HCT116 (cell line): ENCODE data around the gene NEK6. TPM values are rescaled to one million over a fixed set of nuclear protein-coding genes. Genes with fewer than 3 reads are reported as not detected.

Experiments used
- ATAC-seq: fragments of 200-7000 bp; cut with Tn5 transposase; 2 replicates; pipeline ENCODE4 v1.9.1; 2020; ENCODE audit warnings: mild to moderate bottlenecking, moderate library complexity
- BruUV-seq: library from RNA; stranded (reverse); fragments of 400-500 nt; replicated peaks from 2 replicates; lab custom pipeline; 2021; lab: Mats Ljungman, UMichigan
- CTCF ChIA-PET: fragments of 300-600 bp; sonication (Branson Sonifier 250); formaldehyde crosslinking; loops from one replicate; lab custom pipeline; 2021; ENCODE audit warnings: antibody characterized with exemption; lab: Charles Lee
- POLR2A ChIA-PET: fragments of 300-600, 350-600 bp; sonication (Branson Sonifier 250); formaldehyde crosslinking; loops from one replicate; lab custom pipeline; 2021; ENCODE audit warnings: antibody characterized with exemption; lab: Charles Lee
- RAD21 ChIA-PET, 2 experiments: fragments of 300-600 bp; sonication (Branson Sonifier 250); formaldehyde crosslinking; loops; one replicate each; lab custom pipeline; 2023; ENCODE audit warnings: low total read pairs in 2 of 2; ENCODE audit not compliant: uncharacterized antibody in 2 of 2, unreplicated experiment in 2 of 2, low non-redundant PET in 1 of 2; lab: Charles Lee
- DNase-seq: peaks from one replicate; pipeline ENCODE4 v3.0.0-alpha.2; 2010; ENCODE audit warnings: low read depth, low spot score
- H2AFZ ChIP-seq: fragments of 200-600 bp; shearing (Covaris generic), sonication (generic); 2 replicates; pipeline ENCODE4 v1.6.1; 2017; ENCODE audit warnings: low read depth, mixed run types, mixed read lengths, antibody characterized with exemption, low read length; ENCODE audit not compliant: poor library complexity, severe bottlenecking
- H3K27ac ChIP-seq: 2 replicates; pipeline ENCODE4 v1.5.1; 2012; ENCODE audit warnings: low read depth, low read length
- H3K27me3 ChIP-seq: fragments of 200-600 bp; sonication (generic); 2 replicates; pipeline ENCODE4 v1.6.1; 2016; ENCODE audit warnings: mixed run types, low read length, mixed read lengths; ENCODE audit not compliant: insufficient read depth
- H3K36me3 ChIP-seq, 2 experiments: fragments of 200-500 bp in 1 of 2; fragments of 200-600 bp in 1 of 2; sonication (Bioruptor generic) in 1 of 2; sonication (generic) in 1 of 2; 2 replicates each; pipeline versions ENCODE4 v1.5.1 to v1.6.1; 2014 to 2016; ENCODE audit warnings: low read length in 2 of 2, inconsistent platforms in 1 of 2, mixed read lengths in 1 of 2, mixed run types in 1 of 2; ENCODE audit not compliant: insufficient read depth in 2 of 2, control insufficient read depth in 1 of 2
- H3K4me1 ChIP-seq, 2 experiments: fragments of 200-600 bp in 1 of 2; sonication (generic) in 1 of 2; 2 replicates each; pipeline versions ENCODE4 v1.5.1 to v1.6.1; 2012 to 2017; ENCODE audit warnings: low read length in 2 of 2, inconsistent platforms in 1 of 2, mild to moderate bottlenecking in 1 of 2, mixed read lengths in 1 of 2, mixed run types in 1 of 2, moderate library complexity in 1 of 2; ENCODE audit not compliant: insufficient read depth in 2 of 2, control insufficient read depth in 1 of 2
- H3K4me2 ChIP-seq: fragments of 200-600 bp; sonication (generic); 2 replicates; pipeline ENCODE4 v1.6.1; 2017; ENCODE audit warnings: mixed run types, low read length, mixed read lengths
- H3K4me3 ChIP-seq, 2 experiments: fragments of 200-600 bp in 1 of 2; sonication (generic) in 1 of 2; replicated peaks in 1 of 2; 2 replicates each; pipeline ENCODE4 v1.5.1; 2011 to 2016; ENCODE audit warnings: low read length in 2 of 2, control low read depth in 1 of 2, low read depth in 1 of 2, mild to moderate bottlenecking in 1 of 2, mixed read lengths in 1 of 2, mixed run types in 1 of 2
- H3K79me2 ChIP-seq: fragments of 200-600 bp; sonication (generic); 2 replicates; pipeline ENCODE4 v1.6.1; 2017; ENCODE audit warnings: mild to moderate bottlenecking, mixed run types, low read length, moderate library complexity, mixed read lengths; ENCODE audit not compliant: insufficient read depth
- H3K9ac ChIP-seq: fragments of 200-600 bp; sonication (generic); 2 replicates; pipeline ENCODE4 v1.6.1; 2016; ENCODE audit warnings: low read length, mixed read lengths
- H3K9me2 ChIP-seq: fragments of 200-600 bp; sonication (generic), shearing (Covaris generic); 2 replicates; pipeline ENCODE4 v1.6.1; 2017; ENCODE audit warnings: mixed run types, mild to moderate bottlenecking, moderate library complexity; ENCODE audit not compliant: insufficient read depth
- H3K9me3 ChIP-seq, 2 experiments: fragments of 200-500 bp in 1 of 2; fragments of 200-600 bp in 1 of 2; sonication (Bioruptor generic) in 1 of 2; sonication (generic) in 1 of 2; 2 replicates each; pipeline ENCODE4 v1.6.1; 2014 to 2017; ENCODE audit warnings: low read length in 2 of 2, mixed read lengths in 2 of 2, inconsistent platforms in 1 of 2, low read depth in 1 of 2, mild to moderate bottlenecking in 1 of 2, mixed run types in 1 of 2, moderate library complexity in 1 of 2; ENCODE audit not compliant: control insufficient read depth in 1 of 2, insufficient read depth in 1 of 2
- H4K20me1 ChIP-seq: fragments of 200-600 bp; sonication (generic), shearing (Covaris generic); 2 replicates; pipeline ENCODE4 v1.6.1; 2017; ENCODE audit warnings: mixed run types, mild to moderate bottlenecking, moderate library complexity; ENCODE audit not compliant: insufficient read depth
- CBX3 ChIP-seq: IDR thresholded peaks from 2 replicates; pipeline ENCODE4 v1.6.1; 2012; ENCODE audit warnings: low read depth
- ELF1 ChIP-seq: IDR thresholded peaks from 2 replicates; pipeline ENCODE4 v1.6.1; 2012; ENCODE audit warnings: low read depth, borderline replicate concordance
- EZH2 ChIP-seq: fragments of 200-600 bp; sonication (generic); IDR thresholded peaks from 2 replicates; pipeline ENCODE4 v1.6.1; 2017; ENCODE audit warnings: antibody characterized with exemption, mixed run types
- POLR2A ChIP-seq: IDR thresholded peaks from 2 replicates; pipeline ENCODE4 v1.7.0; 2011; ENCODE audit warnings: borderline replicate concordance; ENCODE audit not compliant: insufficient read depth, insufficient read length; ENCODE audit errors: extremely low read depth
- POLR2AphosphoS5 ChIP-seq: IDR thresholded peaks from 2 replicates; pipeline ENCODE4 v1.6.1; 2011; ENCODE audit warnings: mild to moderate bottlenecking, low read depth, low read length, moderate library complexity
- RAD21 ChIP-seq: IDR thresholded peaks from 2 replicates; pipeline ENCODE4 v1.6.1; 2012; ENCODE audit warnings: low read depth, mild to moderate bottlenecking
- SP1 ChIP-seq: IDR thresholded peaks from 2 replicates; pipeline ENCODE4 v1.6.1; 2012; ENCODE audit warnings: low read depth
- TCF7L2 ChIP-seq: IDR thresholded peaks from 2 replicates; pipeline ENCODE4 v1.7.0; 2011; ENCODE audit warnings: borderline replicate concordance, inconsistent platforms; ENCODE audit not compliant: insufficient read depth, insufficient read length; ENCODE audit errors: extremely low read depth
- ZFX ChIP-seq: fragments of 450-650 bp; IDR thresholded peaks from 2 replicates; pipeline ENCODE4 v1.6.1; 2017
- ZNF274 ChIP-seq: fragments of 200-500 bp; sonication (Bioruptor generic); IDR thresholded peaks from 2 replicates; pipeline ENCODE4 v1.6.1; 2014; ENCODE audit warnings: mild to moderate bottlenecking, low read depth, low read length, inconsistent platforms
- intact Hi-C: fragments of 100-400 bp; cut with micrococcal nuclease; formaldehyde crosslinking; loops from 2 replicates; pipeline ENCODE4 v1.10.0; 2022
- total RNA-seq: library from RNA; stranded (reverse); gene quantifications from one replicate; pipeline ENCODE4 v1.2.1, GENCODE V29; 2021; ENCODE audit not compliant: unreplicated experiment
- TF ChIP-seq, protein P1 (sequence below): IDR thresholded peaks from 2 replicates; pipeline ENCODE4 v1.6.1; 2012; ENCODE audit warnings: low read depth
- TF ChIP-seq, protein P2 (sequence below), 3 experiments: fragments of 200-600 bp in 1 of 3; sonication (generic) in 1 of 3; IDR thresholded peaks in 2 of 3; conservative IDR thresholded peaks in 1 of 3; 2 replicates each; pipeline ENCODE4 v1.5.1; 2012 to 2017; ENCODE audit warnings: low read depth in 2 of 3, low read length in 2 of 3, antibody characterized with exemption in 1 of 3, borderline replicate concordance in 1 of 3, control low read depth in 1 of 3, mild to moderate bottlenecking in 1 of 3, mixed read lengths in 1 of 3, mixed run types in 1 of 3, moderate library complexity in 1 of 3; ENCODE audit not compliant: insufficient read depth in 1 of 3
- TF ChIP-seq, protein P3 (sequence below): IDR thresholded peaks from 2 replicates; pipeline ENCODE4 v1.6.1; 2012

NEK6 gene
- total RNA-seq, 1 experiment from 2014 or later: 40.8 TPM

- TF ChIP-seq, protein P1, sequence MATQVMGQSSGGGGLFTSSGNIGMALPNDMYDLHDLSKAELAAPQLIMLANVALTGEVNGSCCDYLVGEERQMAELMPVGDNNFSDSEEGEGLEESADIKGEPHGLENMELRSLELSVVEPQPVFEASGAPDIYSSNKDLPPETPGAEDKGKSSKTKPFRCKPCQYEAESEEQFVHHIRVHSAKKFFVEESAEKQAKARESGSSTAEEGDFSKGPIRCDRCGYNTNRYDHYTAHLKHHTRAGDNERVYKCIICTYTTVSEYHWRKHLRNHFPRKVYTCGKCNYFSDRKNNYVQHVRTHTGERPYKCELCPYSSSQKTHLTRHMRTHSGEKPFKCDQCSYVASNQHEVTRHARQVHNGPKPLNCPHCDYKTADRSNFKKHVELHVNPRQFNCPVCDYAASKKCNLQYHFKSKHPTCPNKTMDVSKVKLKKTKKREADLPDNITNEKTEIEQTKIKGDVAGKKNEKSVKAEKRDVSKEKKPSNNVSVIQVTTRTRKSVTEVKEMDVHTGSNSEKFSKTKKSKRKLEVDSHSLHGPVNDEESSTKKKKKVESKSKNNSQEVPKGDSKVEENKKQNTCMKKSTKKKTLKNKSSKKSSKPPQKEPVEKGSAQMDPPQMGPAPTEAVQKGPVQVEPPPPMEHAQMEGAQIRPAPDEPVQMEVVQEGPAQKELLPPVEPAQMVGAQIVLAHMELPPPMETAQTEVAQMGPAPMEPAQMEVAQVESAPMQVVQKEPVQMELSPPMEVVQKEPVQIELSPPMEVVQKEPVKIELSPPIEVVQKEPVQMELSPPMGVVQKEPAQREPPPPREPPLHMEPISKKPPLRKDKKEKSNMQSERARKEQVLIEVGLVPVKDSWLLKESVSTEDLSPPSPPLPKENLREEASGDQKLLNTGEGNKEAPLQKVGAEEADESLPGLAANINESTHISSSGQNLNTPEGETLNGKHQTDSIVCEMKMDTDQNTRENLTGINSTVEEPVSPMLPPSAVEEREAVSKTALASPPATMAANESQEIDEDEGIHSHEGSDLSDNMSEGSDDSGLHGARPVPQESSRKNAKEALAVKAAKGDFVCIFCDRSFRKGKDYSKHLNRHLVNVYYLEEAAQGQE: no peak
- no peak for TF ChIP-seq SP1
- no peak for TF ChIP-seq ZFX
- no peak for TF ChIP-seq RAD21
- TF ChIP-seq, protein P2, sequence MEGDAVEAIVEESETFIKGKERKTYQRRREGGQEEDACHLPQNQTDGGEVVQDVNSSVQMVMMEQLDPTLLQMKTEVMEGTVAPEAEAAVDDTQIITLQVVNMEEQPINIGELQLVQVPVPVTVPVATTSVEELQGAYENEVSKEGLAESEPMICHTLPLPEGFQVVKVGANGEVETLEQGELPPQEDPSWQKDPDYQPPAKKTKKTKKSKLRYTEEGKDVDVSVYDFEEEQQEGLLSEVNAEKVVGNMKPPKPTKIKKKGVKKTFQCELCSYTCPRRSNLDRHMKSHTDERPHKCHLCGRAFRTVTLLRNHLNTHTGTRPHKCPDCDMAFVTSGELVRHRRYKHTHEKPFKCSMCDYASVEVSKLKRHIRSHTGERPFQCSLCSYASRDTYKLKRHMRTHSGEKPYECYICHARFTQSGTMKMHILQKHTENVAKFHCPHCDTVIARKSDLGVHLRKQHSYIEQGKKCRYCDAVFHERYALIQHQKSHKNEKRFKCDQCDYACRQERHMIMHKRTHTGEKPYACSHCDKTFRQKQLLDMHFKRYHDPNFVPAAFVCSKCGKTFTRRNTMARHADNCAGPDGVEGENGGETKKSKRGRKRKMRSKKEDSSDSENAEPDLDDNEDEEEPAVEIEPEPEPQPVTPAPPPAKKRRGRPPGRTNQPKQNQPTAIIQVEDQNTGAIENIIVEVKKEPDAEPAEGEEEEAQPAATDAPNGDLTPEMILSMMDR (IDR thresholded peaks at IDR 0.05 in 2 of 3, conservative IDR thresholded peaks at IDR 0.05 in 1 of 3; ENCODE audit: borderline replicate concordance in 1 of 3, insufficient read depth in 1 of 3, low read depth in 2 of 3, low read length in 2 of 3): no peak
- no peak for TF ChIP-seq POLR2AphosphoS5
- TF ChIP-seq, all 23 proteins: peak for 0
Observed at GRCh38 chr9:124375726-124376125, 118.0 kb downstream of the NEK6 start (continued).

DNA sequence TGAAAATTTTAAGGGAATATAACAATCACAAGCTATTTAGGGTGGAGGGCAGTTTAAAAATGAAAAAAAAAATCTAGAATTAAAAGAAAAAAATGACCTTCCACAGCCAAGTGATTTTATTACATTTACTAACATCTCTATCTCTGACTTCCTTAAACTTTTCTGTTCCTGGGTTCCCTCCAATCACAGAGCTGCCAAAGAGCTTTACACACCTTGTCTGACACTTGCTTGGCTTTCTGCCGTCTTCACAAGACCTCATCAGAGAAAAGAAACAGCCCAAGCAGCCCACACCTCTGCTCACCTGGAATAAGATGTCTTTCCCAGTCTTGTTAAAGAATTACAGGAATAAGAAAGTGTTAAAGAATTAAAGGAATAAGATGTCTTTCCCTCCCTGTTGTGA lies 118.6 kb downstream of the NEK6 start:
- TF ChIP-seq ELF1 (no peak), ZNF274 (no peak), RAD21 (no peak), POLR2A (no peak), CBX3 (no peak), TCF7L2 (no peak), EZH2 (no peak)
- TF ChIP-seq, protein P3, sequence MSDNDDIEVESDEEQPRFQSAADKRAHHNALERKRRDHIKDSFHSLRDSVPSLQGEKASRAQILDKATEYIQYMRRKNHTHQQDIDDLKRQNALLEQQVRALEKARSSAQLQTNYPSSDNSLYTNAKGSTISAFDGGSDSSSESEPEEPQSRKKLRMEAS: no peak
- TF ChIP-seq, all 23 proteins: peak for 0
- Histone ChIP-seq H3K4me2 (no peak overlapping the region), H3K36me3 (peaks cover 0 to 5% of the 10 kb centered on the region in 2 experiments; a peak in 3 of 4 replicates), H3K27ac (no peak overlapping the region), H3K79me2 (peaks cover 98% of the 10 kb centered on the region), H4K20me1 (peaks cover 10% of the 10 kb centered on the region; the same call in 1 of the 2 replicates), H3K9me3 (no peaks in the 10 kb centered on the region), H2AFZ (no peak overlapping the region), H3K27me3 (no peaks in the 10 kb centered on the region), H3K9ac (no peak overlapping the region), H3K4me3 (no peak overlapping the region), H3K4me1 (no peaks in the 10 kb centered on the region), H3K9me2 (no peaks in the 10 kb centered on the region)
- DNase-seq (no peak), ATAC-seq (no peak)
- ChIA-PET RAD21 (no interaction called here), POLR2A (no interaction called here), CTCF (no interaction called here)
- no TSS peak for BruUV-seq
- intact Hi-C loops: no loop called here
